Measurements from ENCODE around the gene RASEF.

- TF ChIP-seq, protein P1, sequence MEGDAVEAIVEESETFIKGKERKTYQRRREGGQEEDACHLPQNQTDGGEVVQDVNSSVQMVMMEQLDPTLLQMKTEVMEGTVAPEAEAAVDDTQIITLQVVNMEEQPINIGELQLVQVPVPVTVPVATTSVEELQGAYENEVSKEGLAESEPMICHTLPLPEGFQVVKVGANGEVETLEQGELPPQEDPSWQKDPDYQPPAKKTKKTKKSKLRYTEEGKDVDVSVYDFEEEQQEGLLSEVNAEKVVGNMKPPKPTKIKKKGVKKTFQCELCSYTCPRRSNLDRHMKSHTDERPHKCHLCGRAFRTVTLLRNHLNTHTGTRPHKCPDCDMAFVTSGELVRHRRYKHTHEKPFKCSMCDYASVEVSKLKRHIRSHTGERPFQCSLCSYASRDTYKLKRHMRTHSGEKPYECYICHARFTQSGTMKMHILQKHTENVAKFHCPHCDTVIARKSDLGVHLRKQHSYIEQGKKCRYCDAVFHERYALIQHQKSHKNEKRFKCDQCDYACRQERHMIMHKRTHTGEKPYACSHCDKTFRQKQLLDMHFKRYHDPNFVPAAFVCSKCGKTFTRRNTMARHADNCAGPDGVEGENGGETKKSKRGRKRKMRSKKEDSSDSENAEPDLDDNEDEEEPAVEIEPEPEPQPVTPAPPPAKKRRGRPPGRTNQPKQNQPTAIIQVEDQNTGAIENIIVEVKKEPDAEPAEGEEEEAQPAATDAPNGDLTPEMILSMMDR (conservative IDR thresholded peaks at IDR 0.05; ENCODE audit: low read length): no peak
- TF ChIP-seq EZH2phosphoT487 (IDR thresholded peaks at IDR 0.05; ENCODE audit: borderline replicate concordance): no peak
These were observed 124.3 kb downstream of the RASEF start for GRCh38 chr9:82938426-82939218.

Data from Loucy (cell line).